Left ventricle myocardium superior (tissue), 1 donor: ENCODE data around the gene KMT2D. TPM values are rescaled to one million over a fixed set of nuclear protein-coding genes. Genes with fewer than 3 reads are reported as not detected.

Source experiments
- ATAC-seq: fragments of 200-7000 bp; cut with Tn5 transposase; one replicate; pipeline ENCODE4 v1.9.1; 2020; ENCODE audit warnings: mild to moderate bottlenecking, moderate library complexity
- DNase-seq: peaks from one replicate; pipeline ENCODE4 v3.0.0-alpha.2; 2020
- intact Hi-C: fragments of 100-400 bp; cut with micrococcal nuclease; formaldehyde crosslinking; loops from one replicate; pipeline ENCODE4 v1.11.0; 2022
- total RNA-seq: library from RNA; stranded (reverse); fragmentation: NEBNext Ultra II Directional; extraction: Animal tissue kit (Norgen Biotek cat#: 25700); gene quantifications from one replicate; pipeline ENCODE4 v1.2.1, GENCODE V29; 2021
- donor health status: DM: no; HTN: yes; CAD: no; lungs with severe emphysema.

KMT2D gene
- total RNA-seq, 1 donor from 2014 or later, result 43.8 TPM

GRCh38 chr12:49025463-49025862, 35.1 kb downstream of the KMT2D start:
- intact Hi-C loops, result no loop called here
- DNase-seq (no peak), ATAC-seq (no peak)

DNA sequence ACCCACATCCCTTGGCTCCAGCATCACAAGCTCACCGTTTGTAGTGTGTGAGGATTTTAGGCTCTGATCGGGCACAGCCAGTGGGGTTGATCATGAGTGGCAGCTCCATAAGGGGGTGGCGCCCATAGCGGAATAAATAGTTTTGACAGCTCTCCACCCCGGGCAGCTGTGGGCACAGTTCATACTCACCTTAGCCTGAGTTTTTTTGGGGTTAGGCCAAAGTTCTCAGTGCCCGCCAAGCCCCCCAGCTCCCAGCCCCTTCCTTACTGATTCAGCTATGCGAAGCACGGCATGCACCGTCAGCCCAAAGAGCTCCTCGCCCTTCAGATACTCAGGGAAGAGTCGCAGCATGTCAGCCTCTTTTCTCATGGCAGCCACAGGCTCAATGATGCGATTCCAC, 36.1 kb downstream of the KMT2D start:
- DNase-seq, result no peak
- ATAC-seq, result no peak
- intact Hi-C loops, result no loop called here

- ATAC-seq (no peak), DNase-seq (no peak)
- intact Hi-C loops, result no loop called here
Measured at GRCh38 chr12:49023812-49024211, 36.8 kb downstream of the KMT2D start.

DNA sequence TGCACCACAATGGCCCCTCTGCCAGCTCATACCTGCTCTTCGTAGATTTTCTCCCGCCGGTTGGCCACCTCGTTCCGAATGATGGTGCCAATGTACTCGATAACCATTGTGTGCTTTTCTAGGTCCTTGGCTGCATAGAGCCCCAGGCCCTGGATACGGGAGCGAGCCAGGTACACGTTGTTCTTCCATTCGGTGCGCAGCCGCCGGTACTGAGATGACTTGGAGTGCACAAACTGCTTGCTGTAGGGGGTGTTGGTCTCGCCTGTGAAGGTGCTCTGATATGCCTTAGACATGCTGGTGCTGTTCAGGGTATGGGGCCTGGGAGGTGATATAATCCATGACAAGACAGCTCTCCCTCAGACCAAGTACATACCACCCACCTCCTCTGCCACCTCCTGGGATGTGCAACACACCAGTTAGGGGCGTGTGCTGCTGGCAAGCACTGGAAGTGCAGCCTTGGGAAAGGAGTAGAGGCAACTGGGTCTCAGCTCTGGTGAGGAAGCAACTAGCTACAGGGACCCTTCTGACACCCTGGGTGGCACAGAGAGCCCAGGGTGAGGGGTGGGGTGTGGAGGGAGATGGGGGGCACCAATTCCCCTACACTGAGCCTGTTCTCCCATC, 37.9 kb downstream of the KMT2D start:
- DNase-seq, result no peak
- no peak for ATAC-seq
- intact Hi-C loops, result no loop called here

DNA sequence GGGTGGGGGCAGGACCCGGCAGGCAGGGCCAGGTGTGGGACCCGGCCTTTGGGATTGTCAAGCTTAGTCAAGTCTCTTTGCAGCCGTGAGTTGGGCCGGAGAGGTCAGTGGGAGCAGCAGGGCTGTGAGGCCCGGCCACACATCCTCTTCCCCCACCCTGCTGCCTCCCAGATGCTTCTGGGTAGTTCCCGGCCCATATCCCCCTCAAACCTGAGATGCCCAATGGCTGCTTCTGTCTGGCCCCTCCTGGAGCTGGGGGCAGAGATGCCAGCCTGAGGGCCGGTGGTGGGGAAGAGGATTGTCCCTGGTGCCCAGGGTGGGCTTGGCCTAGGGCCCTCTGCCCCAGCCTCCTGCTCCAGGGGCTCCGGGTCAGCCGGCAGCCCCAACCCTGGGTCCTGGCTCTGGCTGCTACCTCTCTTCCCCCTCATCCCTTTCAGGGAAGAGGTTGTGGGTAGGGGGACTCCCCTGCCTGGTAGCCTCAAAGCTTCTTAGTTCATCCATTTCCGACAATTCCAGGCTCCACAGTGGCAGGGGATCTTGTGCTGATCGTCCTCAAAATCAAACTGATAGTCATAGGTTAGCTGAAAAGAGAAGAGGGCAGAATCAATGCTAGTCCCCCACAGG, 39.2 kb downstream of the KMT2D start:
- DNase-seq (no peak), ATAC-seq (no peak)
- intact Hi-C loops, result no loop called here

DNA sequence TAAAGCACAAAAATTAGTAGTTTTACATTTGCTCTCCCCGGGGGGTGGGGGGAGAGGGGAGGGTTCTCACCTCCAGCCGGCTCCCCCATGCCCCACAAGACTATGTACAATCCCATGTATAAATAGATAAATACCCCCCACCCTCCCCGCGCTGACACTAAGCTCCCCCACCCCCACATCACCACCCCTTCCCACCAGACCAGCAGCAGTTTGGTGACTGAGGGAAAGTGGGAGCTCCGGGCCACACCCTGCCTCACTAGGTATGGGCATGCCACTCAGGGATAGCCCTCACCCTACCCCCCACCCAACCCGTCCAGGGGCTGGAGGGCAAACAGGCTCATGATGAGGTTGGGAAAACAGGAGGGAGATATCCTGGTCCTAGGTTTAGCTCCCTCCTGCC, 40.2 kb downstream of the KMT2D start:
- no peak for DNase-seq
- intact Hi-C loops, result no loop called here

DNA sequence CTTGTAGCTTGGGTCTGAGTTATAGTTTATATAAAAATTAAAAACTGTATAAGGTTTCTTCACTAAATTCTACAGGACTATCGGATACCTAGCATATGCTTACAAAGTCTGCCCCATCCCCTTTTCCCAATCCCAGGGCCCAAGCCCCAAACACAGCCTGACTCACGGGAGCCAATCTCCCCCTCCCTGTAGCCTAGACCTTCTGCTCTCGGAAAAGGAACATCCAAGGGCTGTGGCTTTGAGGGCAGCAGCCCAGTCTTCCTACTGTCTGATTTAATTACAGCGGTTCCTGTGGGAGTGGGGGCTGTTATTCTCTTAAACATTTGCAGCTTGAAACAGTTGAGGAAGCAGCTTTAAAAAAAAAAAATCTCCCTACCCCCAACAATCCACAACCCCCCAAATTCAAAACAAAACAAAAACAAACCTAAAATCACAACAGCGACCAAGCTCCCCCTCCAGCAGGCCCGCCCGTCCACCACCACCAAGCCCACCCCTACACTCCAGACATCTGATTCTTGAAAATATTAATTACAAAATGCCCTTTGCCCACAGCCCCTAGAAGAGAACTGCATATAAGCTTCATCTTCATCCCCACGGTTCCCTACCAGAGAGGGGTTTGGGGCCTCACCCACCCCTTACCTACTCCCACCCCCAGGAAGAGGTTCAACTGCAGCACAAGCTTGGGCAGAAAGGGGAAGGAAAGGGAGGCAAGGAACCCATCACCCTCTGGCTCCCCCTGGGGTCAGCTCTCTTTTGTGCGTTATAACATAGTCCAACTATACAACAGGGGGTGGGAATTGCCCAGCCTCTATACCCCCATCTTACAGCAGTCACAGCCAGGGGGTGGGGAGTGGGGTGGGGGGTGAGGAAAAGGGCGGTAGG, 40.9 kb downstream of the KMT2D start:
- ATAC-seq (no peak), DNase-seq (no peak)
- intact Hi-C loops, result no loop called here

More for the DNA sequence above, 40.2 kb downstream of the KMT2D start:
- ATAC-seq, result no peak

- no peak for DNase-seq
- intact Hi-C loops, result no loop called here
- peak; percentile 13 for ATAC-seq
Measured at GRCh38 chr12:49019120-49019430, 41.5 kb downstream of the KMT2D start.

DNA sequence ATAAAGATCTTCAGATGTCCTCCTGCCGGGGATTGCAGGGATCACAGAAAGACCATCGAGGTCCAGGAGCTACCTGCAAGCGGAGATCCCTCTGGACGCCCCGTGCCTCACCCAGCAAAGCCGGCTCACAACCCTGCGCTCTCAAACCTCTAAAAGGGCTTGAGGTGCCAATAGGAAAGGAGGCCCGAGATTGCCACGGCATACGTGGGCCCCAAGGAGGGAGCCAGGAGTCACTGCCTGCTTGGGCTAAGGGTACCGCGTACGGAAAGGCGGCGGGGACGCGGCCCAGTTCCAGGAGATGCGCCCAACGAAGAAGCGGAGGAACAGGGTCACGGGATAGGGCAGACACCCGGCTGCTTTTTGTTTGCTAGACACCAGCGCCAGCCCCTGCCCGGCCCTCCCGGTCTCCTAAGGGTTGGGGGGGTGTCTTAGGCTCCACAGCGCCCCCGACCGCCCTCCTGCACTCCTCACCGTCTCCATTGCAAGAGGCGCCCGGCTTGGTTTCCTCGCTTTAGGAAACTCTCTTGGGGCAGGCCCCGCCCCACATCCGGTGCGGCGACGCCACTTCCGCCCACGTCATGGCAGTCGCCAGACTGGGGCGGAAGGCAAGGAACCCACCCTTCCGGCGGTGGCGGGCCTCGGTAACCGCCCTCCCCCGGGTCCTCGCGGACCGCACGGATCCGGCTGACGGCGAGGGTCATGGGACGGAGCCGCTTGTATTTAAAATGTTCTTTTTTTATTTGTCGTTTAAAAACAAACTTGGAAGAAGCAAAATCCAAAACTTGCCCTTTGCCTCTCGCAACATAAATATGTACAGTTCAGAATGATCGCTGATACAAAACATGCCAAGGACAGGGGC, 42.1 kb downstream of the KMT2D start, which contains the start of gene PRKAG1:
Gene PRKAG1 (minus strand): TSS at position 516 of the 859 bp plus-strand sequence. CDS start 36 bp downstream, at position 480.
- DNase-seq, result peak; percentile 97
- ATAC-seq, result peak; percentile 95
- intact Hi-C loops, result no loop called here

- ATAC-seq (peak; percentile 61), DNase-seq (peak; percentile 47)
- intact Hi-C loops, result no loop called here
Measured at GRCh38 chr12:49017891-49018260, 42.7 kb downstream of the KMT2D start.

- no peak for ATAC-seq
- intact Hi-C loops, result no loop called here
Measured at GRCh38 chr12:49015196-49015595, 45.4 kb downstream of the KMT2D start.

DNA sequence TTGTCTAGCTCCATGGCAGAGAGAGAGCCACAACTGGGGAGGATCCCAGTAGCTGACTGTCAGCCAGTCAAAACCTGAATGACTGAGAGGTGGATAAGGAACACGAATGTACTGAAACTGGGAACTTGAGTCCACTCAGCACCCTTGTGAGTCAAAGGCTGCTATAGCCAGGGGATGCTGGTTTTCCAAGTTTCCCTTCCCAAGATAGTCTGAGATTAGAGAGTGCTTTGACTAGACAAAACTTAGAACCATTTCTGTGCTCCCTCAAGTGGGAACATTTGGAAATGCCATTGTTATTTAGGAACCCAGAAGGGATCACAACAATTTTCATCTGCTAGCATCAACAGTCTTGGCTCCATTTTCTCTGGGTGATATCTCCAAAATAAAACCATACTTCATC, 46.0 kb downstream of the KMT2D start:
- no peak for ATAC-seq
- intact Hi-C loops, result no loop called here
- no peak for DNase-seq

More at GRCh38 chr12:49015196-49015595, 45.4 kb downstream of the KMT2D start:
- DNase-seq, result no peak

GRCh38 chr12:49013428-49013827, 47.2 kb downstream of the KMT2D start:
- no peak for DNase-seq
- intact Hi-C loops, result no loop called here
- no peak for ATAC-seq

GRCh38 chr12:49012739-49013138, 47.9 kb downstream of the KMT2D start:
- ATAC-seq (no peak), DNase-seq (no peak)
- intact Hi-C loops, result no loop called here

Other genes starting within 250 kb of the KMT2D start
- gene CACNB3, start 242.3 kb downstream of the KMT2D start, total RNA-seq, result 4.4 TPM
- 36.4 TPM for gene DDX23, start 208.6 kb downstream of the KMT2D start, total RNA-seq
- gene RND1, start 194.9 kb downstream of the KMT2D start, total RNA-seq, result 0.27 TPM
- gene FKBP11, start 135.3 kb downstream of the KMT2D start, total RNA-seq, result 6.3 TPM
- 44.8 TPM for gene ARF3, start 103.3 kb downstream of the KMT2D start, total RNA-seq
- 0.17 TPM for gene WNT10B, start 89.1 kb downstream of the KMT2D start, total RNA-seq
- gene WNT1, start 82.5 kb downstream of the KMT2D start, total RNA-seq, result not detected
- 0.77 TPM for gene DDN, start 61.4 kb downstream of the KMT2D start, total RNA-seq
- gene PRKAG1, start 42.0 kb downstream of the KMT2D start, total RNA-seq, result 78.1 TPM
- gene RHEBL1, start 9.2 kb upstream of the KMT2D start, total RNA-seq, result 0.32 TPM
- 0.52 TPM for gene DHH, start 34.0 kb upstream of the KMT2D start, total RNA-seq
- 30.7 TPM for gene LMBR1L, start 50.1 kb upstream of the KMT2D start, total RNA-seq
- 329 TPM for gene TUBA1B, start 70.6 kb upstream of the KMT2D start, total RNA-seq
- 69.9 TPM for gene TUBA1A, start 128.3 kb upstream of the KMT2D start, total RNA-seq
- gene TUBA1C, start 204.3 kb upstream of the KMT2D start, total RNA-seq, result 31.4 TPM
- gene PRPH, start 234.4 kb upstream of the KMT2D start, total RNA-seq, result not detected